Liver (tissue), 9 donors: ENCODE results near the gene PARD6A. TPM values are rescaled to one million over a fixed set of nuclear protein-coding genes. Genes with fewer than 3 reads are reported as not detected.
A peak's percentile ranks its signal among the peaks of the same experiment; 100 is the strongest.

Experiments used
- DNase-seq: peaks from one replicate; pipeline ENCODE4 v3.0.0-alpha.2; 2017; ENCODE audit warnings: low spot score
- H3K27ac ChIP-seq, 2 donors: one replicate each; pipeline ENCODE4 v1.7.0; 2013; ENCODE audit warnings: inconsistent platforms in 2 of 2, low read length in 2 of 2, control low read depth in 1 of 2, low read depth in 1 of 2, mild to moderate bottlenecking in 1 of 2
- H3K27me3 ChIP-seq, 4 donors: one replicate each; pipeline versions ENCODE4 v1.6.1 to v1.7.0; 2013; ENCODE audit warnings: low read length in 3 of 4, inconsistent platforms in 1 of 4, mild to moderate bottlenecking in 1 of 4, moderate library complexity in 1 of 4; ENCODE audit not compliant: control insufficient read depth in 4 of 4, insufficient read depth in 4 of 4
- H3K36me3 ChIP-seq, 4 donors: one replicate each; pipeline versions ENCODE4 v1.6.1 to v1.7.0; 2013; ENCODE audit warnings: low read length in 3 of 4, mild to moderate bottlenecking in 3 of 4, low read depth in 1 of 4, moderate library complexity in 1 of 4; ENCODE audit not compliant: control insufficient read depth in 4 of 4, insufficient read depth in 3 of 4
- H3K4me1 ChIP-seq, 4 donors: one replicate each; pipeline versions ENCODE4 v1.6.1 to v1.7.0; 2013; ENCODE audit warnings: low read length in 3 of 4, mild to moderate bottlenecking in 3 of 4, moderate library complexity in 1 of 4; ENCODE audit not compliant: control insufficient read depth in 4 of 4, insufficient read depth in 4 of 4
- H3K4me3 ChIP-seq, 3 donors: one replicate each; pipeline versions ENCODE4 v1.6.1 to v1.7.0; 2013; ENCODE audit warnings: low read length in 3 of 3, control low read depth in 1 of 3, low read depth in 1 of 3, mild to moderate bottlenecking in 1 of 3
- H3K9ac ChIP-seq, 2 donors: one replicate each; pipeline ENCODE4 v1.7.0; 2013; ENCODE audit warnings: low read length in 2 of 2, mild to moderate bottlenecking in 2 of 2, moderate library complexity in 2 of 2, control low read depth in 1 of 2, low read depth in 1 of 2
- H3K9me3 ChIP-seq, 4 donors: one replicate each; pipeline versions ENCODE4 v1.6.1 to v1.7.0; 2013; ENCODE audit warnings: low read length in 3 of 4; ENCODE audit not compliant: control insufficient read depth in 4 of 4
- EGR1 ChIP-seq, 2 donors: IDR thresholded peaks; 2 replicates each; pipeline ENCODE4 v1.6.1; 2016 to 2018; ENCODE audit warnings: antibody characterized with exemption in 2 of 2, low read depth in 2 of 2
- FOXA1 ChIP-seq: IDR thresholded peaks from 2 replicates; pipeline ENCODE4 v1.6.1; 2016; ENCODE audit warnings: antibody characterized with exemption
- FOXA2 ChIP-seq: IDR thresholded peaks from 2 replicates; pipeline ENCODE4 v1.6.1; 2016; ENCODE audit warnings: antibody characterized with exemption
- GABPA ChIP-seq, 2 donors: IDR thresholded peaks in 1 of 2; conservative IDR thresholded peaks in 1 of 2; 2 replicates each; pipeline ENCODE4 v1.6.1; 2016; ENCODE audit warnings: antibody characterized with exemption in 2 of 2, mild to moderate bottlenecking in 1 of 2, moderate library complexity in 1 of 2
- HNF4A ChIP-seq, 2 donors: conservative IDR thresholded peaks; 2 replicates each; pipeline ENCODE4 v1.6.1; 2016; ENCODE audit warnings: antibody characterized with exemption in 2 of 2, mild to moderate bottlenecking in 2 of 2
- HNF4G ChIP-seq: IDR thresholded peaks from 2 replicates; pipeline ENCODE4 v1.6.1; 2016; ENCODE audit warnings: antibody characterized with exemption
- JUND ChIP-seq, 2 donors: IDR thresholded peaks; 2 replicates each; pipeline ENCODE4 v1.6.1; 2016; ENCODE audit warnings: antibody characterized with exemption in 2 of 2
- NR2F2 ChIP-seq: IDR thresholded peaks from 2 replicates; pipeline ENCODE4 v1.6.1; 2016; ENCODE audit warnings: antibody characterized with exemption
- RAD21 ChIP-seq, 2 donors: IDR thresholded peaks; 2 replicates each; pipeline ENCODE4 v1.6.1; 2016; ENCODE audit warnings: antibody characterized with exemption in 2 of 2, mild to moderate bottlenecking in 2 of 2
- RXRA ChIP-seq, 2 donors: IDR thresholded peaks; 2 replicates each; pipeline ENCODE4 v1.6.1; 2017 to 2018; ENCODE audit warnings: antibody characterized with exemption in 2 of 2, mild to moderate bottlenecking in 1 of 2
- SP1 ChIP-seq: IDR thresholded peaks from 2 replicates; pipeline ENCODE4 v1.6.1; 2018; ENCODE audit warnings: antibody characterized with exemption, mild to moderate bottlenecking
- TAF1 ChIP-seq: conservative IDR thresholded peaks from 2 replicates; pipeline ENCODE4 v1.6.1; 2016; ENCODE audit warnings: antibody characterized with exemption, mild to moderate bottlenecking
- YY1 ChIP-seq: IDR thresholded peaks from 2 replicates; pipeline ENCODE4 v1.6.1; 2016; ENCODE audit warnings: antibody characterized with exemption, mild to moderate bottlenecking
- WGBS: extraction: QIAGEN DNeasy Blood & Tissue Kit; methylation state at CpG from one replicate; pipeline ENCODE4 v1.1.7; 2013; 5-methylcytosine and 5-hydroxymethylcytosine counted together
- polyA plus RNA-seq, 2 donors: library from polyadenylated mRNA; stranded (reverse) in 1 of 2; unstranded in 1 of 2; fragments of 200-250 nt in 1 of 2; fragments of >200 nt in 1 of 2; fragmentation: Nextera tagmentation in 1 of 2; extraction: Ambion mirVana in 1 of 2; gene quantifications; one replicate each; pipeline versions ENCODE4 v1.2.1 to v1.2.3, GENCODE V29; 2013 to 2015
- total RNA-seq, 2 donors: library from RNA; depleted of rRNA; stranded (reverse); fragments of >200 nt; gene quantifications; one replicate each; pipeline ENCODE4 v1.2.3, GENCODE V29; 2014
- TF ChIP-seq, protein P1 (sequence below): IDR thresholded peaks from 2 replicates; pipeline ENCODE4 v1.6.1; 2016; ENCODE audit warnings: antibody characterized with exemption
- TF ChIP-seq, protein P2 (sequence below): IDR thresholded peaks from 2 replicates; pipeline ENCODE4 v1.6.1; 2016; ENCODE audit warnings: antibody characterized with exemption, mild to moderate bottlenecking
- TF ChIP-seq, protein P3 (sequence below): fragments of 150-350 bp; IDR thresholded peaks from 2 replicates; pipeline ENCODE4 v1.5.1; 2017; ENCODE audit warnings: improper control_type of control experiment, low read depth, low read length; ENCODE audit not compliant: missing input control
- TF ChIP-seq, protein P4 (sequence below): IDR thresholded peaks from 2 replicates; pipeline ENCODE4 v1.6.1; 2016; ENCODE audit warnings: antibody characterized with exemption
- TF ChIP-seq, protein P5 (sequence below): IDR thresholded peaks from 2 replicates; pipeline ENCODE4 v1.6.1; 2016; ENCODE audit warnings: antibody characterized with exemption
- donor health status: healthy.
- donor health status: healthy.
- donor health status: healthy.
- donor health status: healthy.
- donor health status: healthy.

PARD6A gene
- total and polyA plus RNA-seq, 4 donors = 0.42 to 2.4 (median 1.8) TPM

DNA sequence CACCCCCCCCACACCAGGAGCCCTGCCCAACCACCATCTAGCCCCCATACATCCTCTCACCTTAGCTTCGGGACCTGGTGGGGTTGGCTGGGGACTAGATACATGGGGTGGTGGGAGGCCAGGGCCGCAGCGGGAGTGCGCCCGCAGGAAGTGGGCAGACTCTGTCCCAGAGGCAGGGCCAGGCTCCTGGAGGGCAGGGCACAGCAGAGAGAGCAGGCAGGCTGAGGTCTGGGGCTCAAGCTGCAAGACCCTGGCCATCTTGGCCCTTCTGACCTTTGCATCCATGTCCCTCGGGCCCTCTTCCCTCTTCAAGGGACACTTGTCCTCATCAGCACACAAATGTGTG lies 3.1 kb downstream of the PARD6A start:
- no peak for DNase-seq
- H3K36me3 ChIP-seq = no peaks in the 10 kb centered on the region
- H3K27ac ChIP-seq = peak overlapping the region; percentile 58 to 71
- TF ChIP-seq EGR1 (IDR thresholded peaks at IDR 0.05; ENCODE audit: low read depth in 2 of 2) (no peak), HNF4G (no peak), TAF1 (no peak), FOXA1 (no peak), YY1 (no peak), SP1 (no peak), FOXA2 (no peak), RXRA (IDR thresholded peaks at IDR 0.05) (no peak), GABPA (IDR thresholded peaks at IDR 0.05 in 1 of 2, conservative IDR thresholded peaks at IDR 0.05 in 1 of 2) (no peak), NR2F2 (no peak), JUND (IDR thresholded peaks at IDR 0.05) (no peak), RAD21 (IDR thresholded peaks at IDR 0.05) (no peak), HNF4A (conservative IDR thresholded peaks at IDR 0.05) (no peak)
- TF ChIP-seq, protein P1, sequence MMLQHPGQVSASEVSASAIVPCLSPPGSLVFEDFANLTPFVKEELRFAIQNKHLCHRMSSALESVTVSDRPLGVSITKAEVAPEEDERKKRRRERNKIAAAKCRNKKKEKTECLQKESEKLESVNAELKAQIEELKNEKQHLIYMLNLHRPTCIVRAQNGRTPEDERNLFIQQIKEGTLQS = no peak
- TF ChIP-seq, protein P2, sequence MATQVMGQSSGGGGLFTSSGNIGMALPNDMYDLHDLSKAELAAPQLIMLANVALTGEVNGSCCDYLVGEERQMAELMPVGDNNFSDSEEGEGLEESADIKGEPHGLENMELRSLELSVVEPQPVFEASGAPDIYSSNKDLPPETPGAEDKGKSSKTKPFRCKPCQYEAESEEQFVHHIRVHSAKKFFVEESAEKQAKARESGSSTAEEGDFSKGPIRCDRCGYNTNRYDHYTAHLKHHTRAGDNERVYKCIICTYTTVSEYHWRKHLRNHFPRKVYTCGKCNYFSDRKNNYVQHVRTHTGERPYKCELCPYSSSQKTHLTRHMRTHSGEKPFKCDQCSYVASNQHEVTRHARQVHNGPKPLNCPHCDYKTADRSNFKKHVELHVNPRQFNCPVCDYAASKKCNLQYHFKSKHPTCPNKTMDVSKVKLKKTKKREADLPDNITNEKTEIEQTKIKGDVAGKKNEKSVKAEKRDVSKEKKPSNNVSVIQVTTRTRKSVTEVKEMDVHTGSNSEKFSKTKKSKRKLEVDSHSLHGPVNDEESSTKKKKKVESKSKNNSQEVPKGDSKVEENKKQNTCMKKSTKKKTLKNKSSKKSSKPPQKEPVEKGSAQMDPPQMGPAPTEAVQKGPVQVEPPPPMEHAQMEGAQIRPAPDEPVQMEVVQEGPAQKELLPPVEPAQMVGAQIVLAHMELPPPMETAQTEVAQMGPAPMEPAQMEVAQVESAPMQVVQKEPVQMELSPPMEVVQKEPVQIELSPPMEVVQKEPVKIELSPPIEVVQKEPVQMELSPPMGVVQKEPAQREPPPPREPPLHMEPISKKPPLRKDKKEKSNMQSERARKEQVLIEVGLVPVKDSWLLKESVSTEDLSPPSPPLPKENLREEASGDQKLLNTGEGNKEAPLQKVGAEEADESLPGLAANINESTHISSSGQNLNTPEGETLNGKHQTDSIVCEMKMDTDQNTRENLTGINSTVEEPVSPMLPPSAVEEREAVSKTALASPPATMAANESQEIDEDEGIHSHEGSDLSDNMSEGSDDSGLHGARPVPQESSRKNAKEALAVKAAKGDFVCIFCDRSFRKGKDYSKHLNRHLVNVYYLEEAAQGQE = no peak
- TF ChIP-seq, protein P3, sequence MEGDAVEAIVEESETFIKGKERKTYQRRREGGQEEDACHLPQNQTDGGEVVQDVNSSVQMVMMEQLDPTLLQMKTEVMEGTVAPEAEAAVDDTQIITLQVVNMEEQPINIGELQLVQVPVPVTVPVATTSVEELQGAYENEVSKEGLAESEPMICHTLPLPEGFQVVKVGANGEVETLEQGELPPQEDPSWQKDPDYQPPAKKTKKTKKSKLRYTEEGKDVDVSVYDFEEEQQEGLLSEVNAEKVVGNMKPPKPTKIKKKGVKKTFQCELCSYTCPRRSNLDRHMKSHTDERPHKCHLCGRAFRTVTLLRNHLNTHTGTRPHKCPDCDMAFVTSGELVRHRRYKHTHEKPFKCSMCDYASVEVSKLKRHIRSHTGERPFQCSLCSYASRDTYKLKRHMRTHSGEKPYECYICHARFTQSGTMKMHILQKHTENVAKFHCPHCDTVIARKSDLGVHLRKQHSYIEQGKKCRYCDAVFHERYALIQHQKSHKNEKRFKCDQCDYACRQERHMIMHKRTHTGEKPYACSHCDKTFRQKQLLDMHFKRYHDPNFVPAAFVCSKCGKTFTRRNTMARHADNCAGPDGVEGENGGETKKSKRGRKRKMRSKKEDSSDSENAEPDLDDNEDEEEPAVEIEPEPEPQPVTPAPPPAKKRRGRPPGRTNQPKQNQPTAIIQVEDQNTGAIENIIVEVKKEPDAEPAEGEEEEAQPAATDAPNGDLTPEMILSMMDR = no peak
- TF ChIP-seq, protein P4, sequence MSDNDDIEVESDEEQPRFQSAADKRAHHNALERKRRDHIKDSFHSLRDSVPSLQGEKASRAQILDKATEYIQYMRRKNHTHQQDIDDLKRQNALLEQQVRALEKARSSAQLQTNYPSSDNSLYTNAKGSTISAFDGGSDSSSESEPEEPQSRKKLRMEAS = no peak
- TF ChIP-seq, protein P5, sequence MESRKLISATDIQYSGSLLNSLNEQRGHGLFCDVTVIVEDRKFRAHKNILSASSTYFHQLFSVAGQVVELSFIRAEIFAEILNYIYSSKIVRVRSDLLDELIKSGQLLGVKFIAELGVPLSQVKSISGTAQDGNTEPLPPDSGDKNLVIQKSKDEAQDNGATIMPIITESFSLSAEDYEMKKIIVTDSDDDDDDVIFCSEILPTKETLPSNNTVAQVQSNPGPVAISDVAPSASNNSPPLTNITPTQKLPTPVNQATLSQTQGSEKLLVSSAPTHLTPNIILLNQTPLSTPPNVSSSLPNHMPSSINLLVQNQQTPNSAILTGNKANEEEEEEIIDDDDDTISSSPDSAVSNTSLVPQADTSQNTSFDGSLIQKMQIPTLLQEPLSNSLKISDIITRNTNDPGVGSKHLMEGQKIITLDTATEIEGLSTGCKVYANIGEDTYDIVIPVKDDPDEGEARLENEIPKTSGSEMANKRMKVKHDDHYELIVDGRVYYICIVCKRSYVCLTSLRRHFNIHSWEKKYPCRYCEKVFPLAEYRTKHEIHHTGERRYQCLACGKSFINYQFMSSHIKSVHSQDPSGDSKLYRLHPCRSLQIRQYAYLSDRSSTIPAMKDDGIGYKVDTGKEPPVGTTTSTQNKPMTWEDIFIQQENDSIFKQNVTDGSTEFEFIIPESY = no peak
- H3K27me3 ChIP-seq = no peaks in the 10 kb centered on the region
- H3K4me3 ChIP-seq = no peak overlapping the region
- no peaks in the 10 kb centered on the region for H3K9me3 ChIP-seq
- WGBS = 88% methylated on average over 6 of the region's 6 CpGs
- H3K9ac ChIP-seq = no peak overlapping the region
- peaks cover 25 to 80% (median 60%) of the 10 kb centered on the region in 4 donors for H3K4me1 ChIP-seq
